H1 (cell line): ENCODE data around the gene SOX13. TPM values are rescaled to one million over a fixed set of nuclear protein-coding genes. Genes with fewer than 3 reads are reported as not detected.
"Not testable (repeated sequence)": the region's sequence is repeated elsewhere in the genome, so short reads cannot be mapped to it uniquely, and the experiment has no call there.

Source experiments
- CTCF ChIA-PET: fragments of 300-600 bp; sonication (Branson Sonifier 250); formaldehyde crosslinking; loops from one replicate; lab custom pipeline; 2021; ENCODE audit not compliant: partially characterized antibody; lab: Charles Lee
- POLR2A ChIA-PET: fragments of 300-600 bp; sonication (Branson Sonifier 250); formaldehyde crosslinking; loops from one replicate; lab custom pipeline; 2021; ENCODE audit warnings: inconsistent platforms; ENCODE audit not compliant: partially characterized antibody; lab: Charles Lee
- DNase-seq, 2 experiments: peaks; one replicate each; pipeline versions ENCODE4 v3.0.0 to v3.0.0-alpha.2; 2010 to 2022; ENCODE audit warnings: low spot score in 2 of 2, low read depth in 1 of 2, mixed read lengths in 1 of 2
- FAIRE-seq: peaks from 2 replicates; lab custom pipeline; 2011; peaks lifted over from hg19 to GRCh38; lab: Jason Lieb, UNC
- H2AFZ ChIP-seq: 2 replicates; pipeline ENCODE4 v1.8.1; 2012; ENCODE audit warnings: low read length, inconsistent platforms
- H2AK5ac ChIP-seq: 2 replicates; pipeline ENCODE4 v1.6.1; 2013; ENCODE audit warnings: low read depth, low read length
- H2BK120ac ChIP-seq: replicated peaks from 2 replicates; pipeline ENCODE3; 2013; ENCODE audit warnings: low read depth, low read length, inconsistent platforms
- H2BK12ac ChIP-seq: 2 replicates; pipeline ENCODE4 v1.6.1; 2013; ENCODE audit warnings: low read depth, low read length
- H2BK15ac ChIP-seq: 2 replicates; pipeline ENCODE4 v1.6.1; 2013; ENCODE audit warnings: low read length
- H2BK20ac ChIP-seq: 2 replicates; pipeline ENCODE4 v1.6.1; 2013; ENCODE audit warnings: low read length
- H2BK5ac ChIP-seq: 2 replicates; pipeline ENCODE4 v1.6.1; 2013; ENCODE audit warnings: low read depth, low read length
- H3K14ac ChIP-seq: 2 replicates; pipeline ENCODE4 v1.6.1; 2013; ENCODE audit warnings: inconsistent platforms; ENCODE audit not compliant: insufficient read length
- H3K18ac ChIP-seq: 2 replicates; pipeline ENCODE4 v1.6.1; 2013; ENCODE audit warnings: low read length; ENCODE audit errors: extremely low read depth
- H3K23ac ChIP-seq: 2 replicates; pipeline ENCODE4 v1.6.1; 2013; ENCODE audit warnings: inconsistent platforms; ENCODE audit not compliant: insufficient read length
- H3K23me2 ChIP-seq: 2 replicates; pipeline ENCODE4 v1.6.1; 2013; ENCODE audit warnings: low read depth, low read length
- H3K27ac ChIP-seq: 2 replicates; pipeline ENCODE4 v1.6.1; 2011; ENCODE audit warnings: low read depth, low read length, inconsistent platforms
- H3K27me3 ChIP-seq, 4 experiments: replicated peaks in 1 of 4; 1 replicate in 1 of 4; 2 replicates in 3 of 4; pipeline versions ENCODE4 v1.6.1 to v1.8.1; 2011 to 2013; ENCODE audit warnings: low read length in 3 of 4, mild to moderate bottlenecking in 3 of 4, inconsistent platforms in 2 of 4, mixed read lengths in 2 of 4, moderate library complexity in 1 of 4; ENCODE audit not compliant: control insufficient read depth in 3 of 4, insufficient read depth in 3 of 4; ENCODE audit errors: extremely low read depth in 1 of 4
- H3K36me3 ChIP-seq, 4 experiments: 2 replicates each; pipeline versions ENCODE4 v1.6.1 to v1.8.1; 2011 to 2013; ENCODE audit warnings: mild to moderate bottlenecking in 4 of 4, low read length in 3 of 4, moderate library complexity in 2 of 4, control low read depth in 1 of 4, inconsistent platforms in 1 of 4; ENCODE audit not compliant: insufficient read depth in 4 of 4, control insufficient read depth in 2 of 4
- H3K4ac ChIP-seq: replicated peaks from 2 replicates; pipeline ENCODE3; 2013; ENCODE audit warnings: low read length, low read depth, mixed read lengths, inconsistent platforms; ENCODE audit not compliant: insufficient read length
- H3K4me1 ChIP-seq, 4 experiments: replicated peaks in 1 of 4; 1 replicate in 1 of 4; 2 replicates in 3 of 4; pipeline versions ENCODE4 v1.6.1 to v1.8.1; 2011 to 2013; ENCODE audit warnings: low read length in 3 of 4, inconsistent platforms in 2 of 4, mixed read lengths in 1 of 4; ENCODE audit not compliant: insufficient read depth in 4 of 4, control insufficient read depth in 3 of 4
- H3K4me2 ChIP-seq, 2 experiments: 2 replicates each; pipeline versions ENCODE4 v1.6.1 to v1.8.1; 2011 to 2013; ENCODE audit warnings: low read depth in 2 of 2, low read length in 2 of 2, control low read depth in 1 of 2, inconsistent platforms in 1 of 2, mild to moderate bottlenecking in 1 of 2; ENCODE audit not compliant: insufficient read depth in 1 of 2
- H3K4me3 ChIP-seq, 4 experiments: fragments of 200-600, 300-600 bp in 1 of 4; sonication (generic), shearing (Covaris generic), sonication (Bioruptor Twin) in 1 of 4; 2 replicates each; pipeline versions ENCODE4 v1.5.1 to v1.8.1; 2011 to 2016; ENCODE audit warnings: low read length in 4 of 4, low read depth in 3 of 4, control low read depth in 2 of 4, inconsistent platforms in 2 of 4, mild to moderate bottlenecking in 2 of 4, mixed read lengths in 1 of 4, moderate library complexity in 1 of 4; ENCODE audit not compliant: insufficient read depth in 2 of 4; ENCODE audit errors: extremely low read depth in 1 of 4
- H3K56ac ChIP-seq: replicated peaks from 2 replicates; pipeline ENCODE3; 2013; ENCODE audit warnings: low read depth, mild to moderate bottlenecking, mixed read lengths, low read length, inconsistent platforms; ENCODE audit not compliant: insufficient read length
- H3K79me1 ChIP-seq: 2 replicates; pipeline ENCODE4 v1.6.1; 2013; ENCODE audit warnings: low read depth, low read length, control low read depth
- H3K79me2 ChIP-seq, 2 experiments: 2 replicates each; pipeline versions ENCODE4 v1.6.1 to v1.8.1; 2012 to 2013; ENCODE audit warnings: low read length in 2 of 2, mild to moderate bottlenecking in 2 of 2, inconsistent platforms in 1 of 2; ENCODE audit not compliant: insufficient read depth in 2 of 2, control insufficient read depth in 1 of 2
- H3K9ac ChIP-seq, 4 experiments: replicated peaks in 1 of 4; 1 replicate in 1 of 4; 2 replicates in 3 of 4; pipeline versions ENCODE4 v1.6.1 to v1.8.1; 2011 to 2013; ENCODE audit warnings: low read depth in 3 of 4, low read length in 3 of 4, control low read depth in 2 of 4, mild to moderate bottlenecking in 2 of 4, moderate library complexity in 2 of 4, inconsistent platforms in 1 of 4; ENCODE audit errors: extremely low read depth in 1 of 4
- H3K9me3 ChIP-seq, 2 experiments: 2 replicates each; pipeline versions ENCODE4 v1.6.1 to v1.8.1; 2012 to 2013; ENCODE audit warnings: mild to moderate bottlenecking in 2 of 2, moderate library complexity in 2 of 2, control low read depth in 1 of 2, inconsistent platforms in 1 of 2, low read depth in 1 of 2, low read length in 1 of 2, mixed read lengths in 1 of 2; ENCODE audit not compliant: insufficient read depth in 2 of 2
- H4K20me1 ChIP-seq, 2 experiments: replicated peaks in 1 of 2; 2 replicates each; pipeline versions ENCODE3 to v1.8.1; 2011 to 2013; ENCODE audit warnings: inconsistent platforms in 2 of 2, low read length in 2 of 2, mild to moderate bottlenecking in 1 of 2; ENCODE audit not compliant: insufficient read depth in 2 of 2, control insufficient read depth in 1 of 2
- H4K5ac ChIP-seq: 2 replicates; pipeline ENCODE4 v1.6.1; 2013; ENCODE audit warnings: low read length, low read depth, mixed read lengths, inconsistent platforms; ENCODE audit not compliant: insufficient read length
- H4K8ac ChIP-seq: 2 replicates; pipeline ENCODE4 v1.8.0; 2013; ENCODE audit warnings: mild to moderate bottlenecking, moderate library complexity, low read length, inconsistent platforms; ENCODE audit not compliant: insufficient read depth; ENCODE audit errors: extremely low read depth
- H4K91ac ChIP-seq: replicated peaks from 2 replicates; pipeline ENCODE3; 2013; ENCODE audit warnings: low read length, mixed read lengths, inconsistent platforms; ENCODE audit not compliant: insufficient read length
- WGBS, 2 experiments: shearing (Covaris generic) in 1 of 2; methylation state at CpG; one replicate each; pipeline versions ENCODE4 v1.1.6 to v1.1.7; 2013 to 2015; ENCODE audit warnings: low lambda C conversion rate in 2 of 2, mixed read lengths in 2 of 2, inconsistent platforms in 1 of 2, low coverage in 1 of 2, missing lambda C conversion rate in 1 of 2; ENCODE audit not compliant: insufficient replicate concordance in 2 of 2, insufficient coverage in 1 of 2, insufficient read length in 1 of 2; ENCODE audit errors: extremely low coverage in 1 of 2, missing lambda C conversion rate in 1 of 2; 5-methylcytosine and 5-hydroxymethylcytosine counted together
- polyA plus RNA-seq, 7 experiments: library from polyadenylated mRNA; depleted of rRNA in 3 of 7; stranded (reverse) in 5 of 7; unstranded in 2 of 7; fragments of >200 nt in 5 of 7; fragments of 200-250 nt in 2 of 7; gene quantifications; 1 replicate in 5 of 7; 2 replicates in 1 of 7; 4 replicates in 1 of 7; pipeline versions ENCODE4 v1.2.1 to v1.2.3, GENCODE V29; 2011 to 2013; ENCODE audit warnings: missing spikeins in 2 of 7, mixed read lengths in 2 of 7
- total RNA-seq: library from RNA; stranded (reverse); fragmentation: NEBNext Ultra II Directional; extraction: Animal tissue kit (Norgen Biotek cat#: 25700); gene quantifications from 2 replicates; pipeline ENCODE4 v1.2.1, GENCODE V29; 2021

SOX13 gene
- total and polyA plus RNA-seq, 2 of the 8 experiments (the other 6 are each of a cell fraction or from before 2014, with no cell fraction given) = 113 to 173 TPM

DNA sequence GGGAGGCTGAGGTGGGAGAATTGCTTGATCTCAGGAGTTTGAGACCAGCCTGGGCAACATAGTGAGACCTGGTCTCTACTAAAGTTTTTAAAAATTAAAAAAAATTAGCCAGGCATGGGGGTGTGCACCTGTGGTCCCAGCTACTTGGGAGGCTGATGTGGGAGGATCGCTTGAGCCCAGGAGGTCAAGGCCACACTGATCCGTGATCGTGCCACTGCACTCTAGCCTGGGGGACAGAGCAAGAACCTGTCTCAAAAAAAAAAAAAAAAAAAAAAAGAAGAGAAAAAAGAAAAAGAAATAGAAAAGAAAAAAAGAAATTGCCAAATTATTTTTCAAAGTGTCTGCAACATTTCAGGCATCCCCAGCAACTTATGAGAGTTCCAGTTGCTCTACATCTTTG, 24.1 kb upstream of the SOX13 start:
- not testable (repeated sequence) for H3K4me2 ChIP-seq, H4K8ac ChIP-seq, H4K20me1 ChIP-seq, FAIRE-seq, H3K18ac ChIP-seq, H3K14ac ChIP-seq, H3K4ac ChIP-seq, H3K4me3 ChIP-seq, H3K79me2 ChIP-seq, H2BK120ac ChIP-seq, H3K56ac ChIP-seq, H4K91ac ChIP-seq, H3K27me3 ChIP-seq, H2AK5ac ChIP-seq, H3K36me3 ChIP-seq, H2BK12ac ChIP-seq, H3K9me3 ChIP-seq, H3K9ac ChIP-seq, H3K4me1 ChIP-seq, H2AFZ ChIP-seq, H3K23me2 ChIP-seq, DNase-seq, H3K27ac ChIP-seq, H2BK15ac ChIP-seq, H2BK5ac ChIP-seq, H3K23ac ChIP-seq, H3K79me1 ChIP-seq, H4K5ac ChIP-seq, H2BK20ac ChIP-seq
- CTCF ChIA-PET = interaction anchor here (0.6 to 4.0 kb wide), 3 partner anchors 32 to 178 kb away, joined by 4 to 13 read pairs (median 4); no protein-coding TSS in a partner anchor
- POLR2A ChIA-PET = interaction anchor here (1.0 kb wide), 1 partner anchor 85 kb away, joined by 3 read pairs; no protein-coding TSS in a partner anchor
- WGBS, 2 experiments = 100% methylated on average over 3 of the region's 3 CpGs; no CpG with 5 or more reads in 1 of the 2 experiments
